HK-2 (cell line): ENCODE measurements around the gene IGSF21.

Source experiments
- DNase-seq: peaks from one replicate; pipeline ENCODE4 v3.0.0-alpha.2; 2018; ENCODE audit not compliant: unreplicated experiment

Gene IGSF21

DNA sequence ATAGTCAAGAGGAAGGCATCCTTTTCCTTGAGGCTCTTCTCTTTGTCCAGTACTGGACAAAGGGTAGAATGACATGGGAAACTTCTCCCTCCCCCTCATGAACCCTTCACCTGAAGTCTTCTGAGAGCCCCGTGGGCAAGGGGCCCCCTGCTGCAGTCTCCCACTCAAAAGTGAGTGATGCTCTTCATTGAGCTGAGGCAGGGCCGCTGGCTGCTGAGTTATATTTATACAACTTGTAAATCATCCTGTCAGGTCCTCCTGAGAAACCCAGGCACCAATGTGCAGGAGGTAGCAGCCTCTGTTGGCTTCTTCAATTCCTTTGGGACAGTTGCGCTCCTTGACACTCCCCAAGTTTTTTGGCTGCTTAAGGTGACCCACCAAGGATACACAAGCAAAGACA, 150.2 kb downstream of the IGSF21 start:
- no peak for DNase-seq

DNA sequence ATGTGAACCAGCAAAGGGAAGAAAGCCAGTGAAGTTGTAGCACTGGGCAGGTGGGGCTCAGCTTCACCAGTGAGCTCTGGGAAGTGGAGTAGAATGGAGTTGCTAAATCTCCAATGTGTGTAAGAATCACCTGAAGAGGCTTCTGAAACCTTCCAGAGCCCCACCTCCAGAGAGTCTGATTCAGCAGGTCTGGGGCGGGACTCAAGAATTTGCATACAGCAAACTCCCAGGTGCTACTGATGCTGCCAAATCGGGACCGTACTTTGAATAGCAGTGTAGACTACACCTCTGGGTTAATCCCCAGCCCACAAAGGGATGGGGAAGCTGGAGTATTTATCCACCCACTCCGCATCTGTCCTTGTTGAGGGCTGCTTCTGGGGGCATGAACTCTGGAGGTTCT, 154.3 kb downstream of the IGSF21 start:
- DNase-seq, result no peak

DNA sequence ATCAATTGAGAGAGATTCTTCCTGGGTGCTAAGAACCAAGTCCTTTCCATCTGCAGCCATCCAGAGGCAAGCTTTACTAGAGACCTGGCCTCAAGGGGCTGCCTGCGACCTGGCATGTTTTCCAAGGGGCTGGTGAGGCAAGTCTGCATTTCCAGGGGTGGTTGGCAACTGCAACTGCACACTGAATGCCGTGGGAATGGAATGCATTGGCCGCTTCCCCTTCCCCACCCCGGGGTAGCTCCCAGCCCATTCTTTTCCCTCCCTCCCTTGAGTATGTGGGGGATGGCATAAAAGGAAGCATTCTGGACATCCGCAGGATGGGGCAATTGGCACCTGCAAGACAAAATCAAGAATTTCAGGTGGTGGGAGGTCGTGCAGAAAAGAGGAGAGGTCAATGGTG, 155.1 kb downstream of the IGSF21 start:
- DNase-seq, result no peak

DNA sequence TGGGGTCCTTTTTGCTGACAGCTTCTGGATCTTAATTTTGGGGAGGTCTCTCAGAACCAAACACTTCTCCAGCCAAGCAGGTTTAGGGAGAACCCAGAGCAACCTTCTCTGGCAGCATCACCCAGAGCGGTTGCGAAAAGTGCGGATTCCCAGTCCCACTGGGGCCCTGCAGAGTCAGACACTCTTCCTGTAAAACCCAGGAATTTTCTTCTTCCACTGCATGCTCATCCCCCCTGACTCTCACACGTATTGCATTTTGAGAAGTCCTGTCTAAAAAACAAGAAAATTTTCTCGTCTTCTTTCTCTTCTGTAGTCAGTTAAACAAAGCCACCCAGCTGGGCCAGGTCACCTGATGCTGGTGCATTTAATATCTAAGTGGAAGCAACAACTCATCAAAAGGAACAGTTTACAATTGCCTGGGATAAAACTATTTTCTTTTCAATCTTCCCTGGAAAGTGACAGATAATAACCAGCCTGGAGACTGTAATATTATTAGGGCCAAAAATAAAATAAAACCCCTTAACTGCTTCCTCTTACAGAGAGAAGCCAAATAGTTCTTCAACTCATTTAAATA, 156.0 kb downstream of the IGSF21 start:
- DNase-seq, result no peak

DNA sequence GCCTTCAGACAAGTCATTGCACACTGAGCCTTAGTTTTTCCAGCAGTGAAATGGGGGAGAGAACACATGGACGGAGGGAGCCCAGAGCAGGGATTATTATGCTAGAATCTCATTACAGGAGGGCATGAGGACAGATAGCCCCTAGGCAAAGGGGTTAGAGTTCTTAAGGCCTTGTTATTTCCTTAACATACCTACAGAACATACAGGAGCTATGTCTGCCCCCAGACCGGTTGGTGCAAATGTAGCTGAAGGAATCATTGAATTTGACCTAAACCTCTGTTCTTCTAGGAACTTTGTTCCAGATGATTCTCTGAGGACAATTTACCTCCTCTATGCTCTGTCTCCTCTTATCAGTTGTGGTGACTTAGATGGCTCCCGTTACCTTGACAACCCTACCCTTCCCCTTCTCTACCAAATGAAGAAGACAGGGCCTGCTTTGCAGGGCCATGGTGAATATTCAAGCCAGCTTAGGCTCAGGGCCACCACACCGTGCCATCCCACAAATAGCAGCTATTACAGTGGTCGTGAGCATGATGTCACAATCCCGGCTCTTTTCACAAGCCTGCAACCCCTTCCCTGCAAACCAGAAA, 156.9 kb downstream of the IGSF21 start:
- DNase-seq, result no peak

DNA sequence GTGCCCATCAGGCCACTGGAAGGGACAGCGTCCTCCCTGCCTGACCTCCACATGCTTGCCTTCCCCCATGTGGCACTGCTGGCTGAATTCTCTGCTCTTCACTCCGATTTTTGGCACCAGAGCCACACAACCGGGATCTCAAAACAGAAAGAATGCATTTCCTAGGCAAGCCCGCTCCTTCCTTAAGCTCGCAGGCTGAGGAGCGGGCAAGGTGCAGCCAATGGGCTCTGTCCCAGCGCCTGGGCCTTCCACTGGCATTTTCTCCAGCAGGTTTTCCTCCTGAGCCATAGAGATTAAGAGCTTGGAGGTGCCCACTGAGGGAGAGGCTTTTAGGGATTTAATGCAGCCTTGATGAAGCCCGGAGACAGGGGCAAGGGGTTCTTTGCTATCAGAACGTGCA, 158.0 kb downstream of the IGSF21 start:
- no peak for DNase-seq

DNA sequence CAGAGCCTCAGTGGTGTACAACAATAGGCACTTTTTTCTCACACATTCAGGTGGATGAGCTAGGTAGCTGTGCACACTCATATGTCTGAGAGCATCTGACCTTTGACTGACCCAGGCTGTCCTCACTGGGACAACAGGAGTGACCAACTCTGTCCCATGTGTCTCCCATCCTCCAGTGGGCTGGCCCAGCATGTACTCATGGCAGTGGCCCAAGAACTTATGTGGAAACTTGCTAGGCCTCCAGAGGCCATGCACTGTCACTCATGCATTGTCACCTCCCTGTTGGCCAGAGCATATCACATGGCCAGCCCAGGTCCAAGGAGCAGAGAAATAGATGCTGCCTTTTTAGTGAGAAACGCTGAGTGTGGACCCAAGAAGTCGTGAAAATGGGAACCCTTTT, 158.8 kb downstream of the IGSF21 start:
- DNase-seq, result no peak

DNA sequence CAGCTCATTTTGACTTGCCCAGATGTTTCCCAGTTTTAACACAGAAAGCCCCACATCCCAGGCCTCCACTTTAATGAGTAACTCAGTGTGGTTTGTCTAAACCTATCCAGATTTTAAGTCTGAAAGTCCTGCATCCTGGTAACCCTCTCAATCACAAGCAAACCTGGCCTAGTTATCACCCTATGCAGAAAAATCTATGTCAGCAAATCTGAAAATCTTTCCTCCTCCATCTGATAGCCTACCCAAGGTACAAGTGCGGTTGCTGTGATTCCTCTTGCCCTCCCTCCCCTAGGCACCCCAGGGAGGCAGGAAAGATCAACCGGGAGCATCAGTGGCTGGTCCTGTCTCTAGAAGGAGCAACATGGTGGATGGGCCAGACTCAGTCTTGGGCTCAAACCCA, 163.7 kb downstream of the IGSF21 start:
- no peak for DNase-seq

DNA sequence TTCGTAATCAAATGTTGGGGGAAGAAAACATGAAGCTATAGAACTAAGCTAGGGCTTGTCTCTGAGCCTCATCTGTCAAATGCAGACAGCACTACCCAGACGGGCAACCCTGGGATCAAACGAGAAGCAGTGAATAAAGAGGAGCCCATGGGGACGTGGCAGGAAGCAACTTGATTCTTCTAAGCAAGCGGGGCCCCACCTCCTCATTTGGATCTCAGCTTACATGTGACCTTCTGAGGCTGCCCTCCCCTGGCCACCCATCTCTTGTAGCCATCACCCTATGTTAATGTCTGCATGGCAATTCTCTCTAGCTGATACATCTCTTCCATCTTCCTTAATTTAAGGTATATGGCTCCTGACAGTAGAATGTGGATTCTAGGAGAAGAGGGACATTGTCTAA, 171.3 kb downstream of the IGSF21 start:
- DNase-seq, result no peak

DNA sequence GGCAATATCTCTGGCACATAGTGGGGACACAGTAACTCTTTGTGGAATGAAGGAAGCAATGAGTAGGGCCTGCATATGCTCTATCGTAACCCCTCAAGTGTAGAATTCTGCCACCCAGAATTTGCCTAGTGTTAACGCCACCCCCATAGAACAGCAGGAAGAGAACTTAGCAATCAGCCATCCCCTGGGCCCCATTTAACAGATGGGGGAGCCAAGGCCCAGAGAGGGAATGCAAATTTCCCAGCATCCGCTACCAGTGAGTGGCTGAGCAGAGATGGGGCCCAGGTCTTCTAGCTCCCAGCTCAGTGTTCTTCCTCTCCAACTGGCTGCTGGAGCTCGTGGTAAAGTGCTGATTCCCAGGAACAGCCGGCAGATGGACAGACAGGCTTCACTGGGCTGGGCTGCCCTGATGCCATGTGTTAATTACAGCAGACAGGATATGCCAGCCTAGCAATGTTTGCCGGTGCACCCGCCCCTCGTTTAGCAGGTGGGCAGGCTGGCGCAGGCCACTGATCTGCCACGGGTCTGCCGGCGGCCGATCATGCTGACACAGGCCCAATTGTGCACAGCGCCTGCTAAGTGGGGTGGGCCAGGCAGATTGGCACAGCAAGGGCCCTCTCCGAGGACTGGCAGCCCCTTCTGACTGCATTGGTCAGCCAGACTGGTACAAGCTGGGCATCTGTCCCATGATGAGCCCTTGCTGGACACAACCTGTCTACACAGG, 171.9 kb downstream of the IGSF21 start:
- DNase-seq, result no peak

DNA sequence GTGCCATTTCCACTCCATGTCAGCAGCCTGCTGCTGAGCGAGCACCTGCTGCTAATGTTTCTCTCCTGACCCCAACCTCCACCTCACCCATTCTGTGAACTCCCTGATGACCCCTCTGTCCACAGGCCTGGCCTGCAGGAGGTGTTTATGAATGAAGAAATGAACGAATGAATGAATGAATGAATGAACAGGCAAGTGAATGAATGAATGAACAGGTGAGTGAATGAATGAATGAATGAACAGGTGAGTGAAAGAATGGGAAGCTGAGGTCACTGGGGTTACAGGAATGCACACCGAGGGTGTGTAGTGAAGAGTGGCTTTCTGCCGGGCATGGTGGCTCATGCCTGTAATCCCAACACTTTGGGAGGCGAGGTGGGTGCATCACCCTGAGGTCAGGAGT, 173.4 kb downstream of the IGSF21 start:
- DNase-seq, result no peak

DNA sequence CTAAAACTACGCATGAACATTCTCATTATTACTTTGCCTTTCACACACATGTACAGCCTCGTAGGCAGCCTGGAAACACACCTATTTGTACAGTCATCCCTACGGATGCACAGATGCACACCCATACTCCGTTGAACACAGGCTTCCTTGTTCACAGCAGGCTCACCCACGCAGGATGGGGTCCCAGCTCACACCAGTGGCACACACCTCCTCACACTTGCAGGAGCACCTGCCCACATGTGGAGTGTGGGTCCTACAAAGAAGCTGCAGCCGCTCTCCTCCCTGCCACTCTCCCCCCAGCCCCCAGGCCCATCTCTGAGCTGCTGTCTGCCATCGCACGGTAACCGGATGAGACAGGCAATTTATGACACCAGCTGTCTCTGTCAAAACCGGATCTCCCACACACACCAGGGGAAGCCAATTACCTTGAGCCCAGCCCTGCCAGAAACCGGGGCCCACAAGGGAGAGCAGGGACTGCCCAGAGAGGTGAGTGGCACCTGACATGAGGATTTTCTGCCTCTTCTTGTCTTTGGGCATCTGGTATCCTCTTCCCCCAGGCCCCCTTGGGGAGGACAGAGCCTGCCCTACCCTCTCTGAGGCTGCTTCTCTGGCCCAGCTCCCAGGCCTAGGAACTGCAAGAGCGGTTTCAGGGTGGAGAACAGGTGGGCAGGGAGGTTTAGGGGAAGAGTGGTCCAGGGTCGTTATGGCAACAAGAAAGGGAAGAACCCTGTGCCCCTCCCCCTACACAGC, 175.4 kb downstream of the IGSF21 start:
- no peak for DNase-seq

DNA sequence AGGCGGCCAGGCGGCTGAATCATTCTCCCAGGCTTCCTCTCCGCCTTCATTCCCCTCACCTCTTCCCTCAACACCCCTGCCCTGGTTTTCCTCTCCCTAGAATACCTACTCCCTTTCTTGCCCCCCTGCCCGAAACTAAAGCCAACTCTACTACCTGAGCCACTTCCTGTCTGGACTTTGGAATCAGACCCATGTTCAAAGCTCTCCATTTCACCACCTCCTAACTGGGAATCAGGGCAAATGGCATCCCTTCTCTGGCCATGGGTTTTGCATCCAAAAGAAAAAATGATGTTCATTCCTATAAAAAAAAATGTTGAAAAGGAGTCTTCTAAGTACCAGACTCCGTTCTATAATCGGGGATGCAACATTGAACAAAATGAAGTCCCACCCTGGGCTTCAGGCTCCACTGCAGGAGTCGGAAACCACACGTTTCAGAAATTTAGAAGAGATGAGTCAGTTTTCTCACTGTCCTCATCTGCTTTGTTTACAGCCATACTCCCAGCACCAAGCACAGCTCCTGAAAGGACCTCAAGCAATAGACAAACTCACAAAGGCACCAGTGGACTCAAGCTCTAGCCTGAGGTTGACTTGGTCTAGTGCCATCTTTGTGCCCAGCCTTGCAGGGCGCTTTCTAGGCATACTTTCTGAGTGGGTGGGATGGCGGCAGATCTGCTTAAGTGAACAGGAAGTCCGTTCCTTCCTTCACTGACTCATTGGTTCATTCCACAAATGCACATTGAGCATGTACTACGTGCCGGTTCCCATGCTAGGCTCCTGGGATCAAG, 176.2 kb downstream of the IGSF21 start:
- DNase-seq, result no peak

DNA sequence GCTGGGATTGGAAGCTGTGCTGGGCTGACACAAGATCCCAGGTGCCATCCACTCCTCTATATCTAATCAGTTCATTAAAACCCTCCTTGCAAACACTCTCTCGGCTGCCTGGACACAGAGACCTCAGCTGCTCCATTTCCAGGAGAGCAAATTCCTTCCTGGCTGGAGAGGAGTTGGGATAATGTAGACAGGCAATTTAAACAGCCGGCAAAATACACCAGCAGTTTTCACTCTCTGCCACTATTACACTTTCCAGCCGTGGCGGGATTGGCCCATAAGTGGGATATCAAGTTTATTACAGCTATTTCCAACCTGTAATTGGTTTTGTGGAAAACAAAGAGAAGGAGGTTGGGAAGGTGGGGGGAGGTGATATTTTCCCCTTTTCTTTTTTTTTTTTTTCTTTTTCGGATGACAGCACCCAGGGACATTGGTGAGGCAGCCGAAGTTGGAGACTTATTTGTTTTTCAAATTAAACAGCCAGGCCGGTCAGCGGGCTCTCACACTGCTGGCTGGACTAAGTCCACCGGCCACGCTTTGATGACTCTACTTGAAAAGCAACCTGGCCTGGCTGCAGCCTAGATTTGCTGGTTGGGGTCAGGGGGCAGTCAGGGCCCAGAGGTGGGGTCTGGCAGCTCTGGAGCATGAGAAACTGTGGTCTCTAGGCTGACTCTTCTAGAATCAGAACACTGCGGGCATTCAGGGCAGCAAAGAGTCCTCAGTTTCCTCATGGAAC, 177.4 kb downstream of the IGSF21 start:
- no peak for DNase-seq

DNA sequence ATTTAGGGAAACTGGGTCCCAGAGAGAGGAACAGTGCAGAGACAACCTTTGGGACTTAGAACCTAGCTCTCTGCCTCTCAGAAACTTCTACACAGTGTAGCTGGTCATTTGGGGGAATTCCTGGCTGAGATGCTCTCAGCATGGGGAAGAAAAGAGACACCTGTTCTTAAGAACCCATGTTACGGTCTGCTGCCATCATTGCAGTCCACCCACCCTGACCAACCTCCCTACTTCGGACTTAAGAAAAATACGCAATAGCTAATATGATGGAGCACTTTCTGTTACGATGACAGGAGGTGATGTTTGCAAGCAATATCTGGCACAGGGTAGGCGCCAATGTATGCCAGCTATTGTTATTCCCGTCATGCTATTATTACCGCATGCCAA, 177.9 kb downstream of the IGSF21 start:
- no peak for DNase-seq

DNA sequence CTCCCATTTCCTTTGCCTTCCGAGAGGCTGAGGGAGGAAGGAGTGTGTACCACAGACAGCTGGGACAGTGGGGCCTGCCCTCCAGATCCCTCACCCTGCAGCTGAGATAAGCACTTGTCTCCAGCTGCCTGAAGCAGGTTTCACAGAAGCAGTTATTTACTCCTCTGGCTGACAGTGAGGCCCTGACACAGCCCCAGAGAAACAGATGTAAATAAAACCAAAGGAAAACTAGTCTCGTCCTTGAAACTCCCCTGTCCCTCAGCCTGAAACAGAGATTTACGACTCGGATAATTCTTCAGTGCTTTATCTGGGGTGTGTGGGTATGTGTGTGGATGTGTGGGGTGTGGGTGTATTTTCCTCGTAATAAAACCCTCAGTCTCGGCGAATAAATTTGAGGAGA, 181.1 kb downstream of the IGSF21 start:
- DNase-seq, result no peak

DNA sequence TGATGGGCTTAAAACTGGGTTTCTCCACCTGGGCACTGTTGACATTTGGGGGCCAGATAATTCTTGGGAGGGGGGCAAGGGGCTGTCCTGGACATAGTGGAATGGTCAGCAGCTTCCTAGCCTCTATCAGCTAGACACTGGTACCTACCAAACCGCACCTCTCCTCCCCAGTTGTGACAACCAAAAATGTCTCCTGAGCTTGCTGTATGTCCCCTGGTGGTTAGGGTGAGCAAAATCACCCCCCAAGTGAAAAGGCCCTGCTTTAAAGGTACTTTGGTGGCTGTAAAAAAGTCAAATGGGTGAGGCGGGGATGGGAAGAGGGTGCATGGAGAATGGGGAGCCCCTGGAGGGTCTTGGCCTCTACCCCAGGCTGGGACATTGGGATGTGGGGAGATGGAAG, 182.0 kb downstream of the IGSF21 start:
- no peak for DNase-seq

DNA sequence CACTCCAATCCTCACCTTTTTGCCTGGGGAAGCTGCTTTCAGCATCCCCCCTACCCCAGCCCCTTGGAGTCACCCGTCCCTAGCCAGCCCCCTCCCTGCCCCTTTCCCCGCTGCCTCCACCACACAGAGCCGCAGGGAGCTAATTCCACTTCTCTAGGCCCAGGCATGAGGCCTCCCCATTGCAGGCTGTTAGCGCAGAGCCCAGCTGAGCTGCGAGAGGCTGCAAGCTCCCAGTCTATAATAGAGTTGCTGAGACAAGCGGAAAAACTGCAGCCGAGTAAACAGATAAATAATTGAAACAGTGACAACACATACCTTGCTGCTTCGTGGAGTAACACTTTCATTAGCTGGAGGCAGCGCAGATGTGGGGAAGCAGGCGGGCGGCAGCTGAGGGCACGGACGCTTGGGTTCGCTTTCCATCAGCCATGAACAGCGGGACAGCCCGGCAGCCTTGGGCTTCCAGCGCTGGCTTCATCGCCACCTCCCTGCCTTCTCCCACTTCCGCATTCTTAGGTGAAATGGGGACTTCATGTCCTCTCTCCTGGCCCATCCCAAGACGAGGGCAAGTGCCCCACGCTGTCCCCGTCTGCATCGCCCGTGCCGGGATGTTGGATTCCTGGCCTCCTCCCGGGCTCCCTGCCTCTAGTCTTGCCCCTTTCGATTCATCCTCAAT, 183.3 kb downstream of the IGSF21 start:
- no peak for DNase-seq

DNA sequence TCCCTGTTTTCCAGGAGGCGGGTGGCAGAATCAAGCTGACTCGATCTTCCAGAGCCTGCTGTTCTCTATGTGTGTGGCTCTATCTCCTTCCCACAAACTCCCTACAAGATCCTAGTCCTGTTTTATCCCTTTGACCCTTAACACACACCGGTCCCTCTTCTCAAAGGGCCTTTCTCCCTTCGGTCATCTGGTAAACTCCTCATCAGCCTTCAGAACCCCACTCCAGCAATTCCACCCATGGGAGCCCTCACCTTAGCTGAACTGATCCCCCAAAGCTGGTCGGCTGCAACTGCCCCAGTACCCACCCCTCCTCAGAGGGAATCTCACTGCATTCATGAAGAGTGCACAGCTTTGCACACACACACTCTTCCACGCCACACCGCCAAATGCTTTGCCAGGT, 184.9 kb downstream of the IGSF21 start:
- DNase-seq, result no peak

DNA sequence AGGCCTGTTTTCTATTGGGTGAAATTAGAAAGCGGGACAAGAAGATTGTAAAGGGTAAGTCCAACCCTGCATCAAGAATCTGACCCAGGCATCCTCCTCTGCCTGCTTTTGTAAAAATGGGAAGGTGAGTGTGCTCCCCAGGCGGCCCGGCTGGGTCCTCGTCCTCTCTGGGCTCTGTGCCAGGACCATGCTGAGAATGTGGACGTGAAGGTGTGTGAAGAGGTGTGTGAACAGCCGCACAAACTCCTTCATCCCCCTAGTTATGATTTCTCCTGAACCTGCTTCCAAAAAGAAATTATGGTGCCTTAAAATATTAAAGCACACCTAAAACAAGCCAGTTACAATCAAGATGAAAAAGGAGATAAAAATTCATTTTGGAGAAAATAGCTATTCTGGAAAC, 185.7 kb downstream of the IGSF21 start:
- DNase-seq, result no peak
